Stimulated activated CD8-positive, alpha-beta memory T cell treated with anti-CD3 and anti-CD28 coated beads, Interleukin-12 subunit alpha, Interleukin-12 subunit beta, amount 100 ng/mL, for 4 hours (primary cell): ENCODE results near the gene TPH1.

Source experiments
- DNase-seq: peaks from one replicate; pipeline ENCODE4 v3.0.0-alpha.2; 2020; ENCODE audit warnings: low read depth

The TPH1 gene

GRCh38 chr11:18046116-18046777, at the start of gene TPH1:
Gene TPH1 (minus strand): TSS chr11:18046269. CDS start chr11:18040762, 5,507 bp downstream.
- DNase-seq, result no peak

DNA sequence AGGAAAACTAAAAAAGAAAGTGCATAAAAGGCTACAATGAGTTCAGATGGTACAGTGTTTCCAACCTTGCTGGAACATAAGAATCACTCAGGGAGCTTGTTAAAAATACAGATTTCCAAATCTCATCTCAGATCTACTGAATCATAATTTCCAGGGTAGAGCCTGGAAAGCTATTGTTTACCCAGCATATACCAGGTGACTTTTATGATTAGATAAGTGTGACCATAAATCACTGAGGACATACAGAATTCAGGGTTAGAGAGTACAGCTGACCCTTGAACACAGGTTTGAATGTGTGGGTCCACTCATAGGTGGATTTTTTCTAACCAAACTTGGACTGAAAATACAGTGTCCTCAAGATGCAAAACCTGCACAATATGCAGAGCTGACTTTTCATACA, 47.9 kb upstream of the TPH1 start:
- no peak for DNase-seq

DNA sequence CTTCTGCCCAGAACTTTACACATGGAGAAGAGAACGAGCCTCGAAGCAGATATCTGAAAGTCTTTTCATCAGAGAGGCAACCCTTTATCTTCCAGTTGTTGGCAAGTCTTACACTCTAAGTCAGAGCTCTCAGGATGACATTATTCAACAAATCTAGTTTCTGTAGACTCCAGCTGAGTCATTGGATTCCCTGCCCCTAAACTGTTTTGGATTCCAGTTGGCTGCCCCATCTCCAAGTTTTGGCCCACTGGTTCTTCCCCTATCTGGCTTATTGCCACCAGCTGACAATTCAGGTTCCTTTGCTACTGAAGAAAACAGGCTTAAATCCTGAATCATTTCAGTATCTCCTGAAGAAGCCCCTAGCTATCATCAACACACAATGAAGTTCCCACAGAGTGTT, 45.7 kb upstream of the TPH1 start:
- DNase-seq, result no peak

GRCh38 chr11:18088966-18089365, 42.9 kb upstream of the TPH1 start:
- no peak for DNase-seq

DNA sequence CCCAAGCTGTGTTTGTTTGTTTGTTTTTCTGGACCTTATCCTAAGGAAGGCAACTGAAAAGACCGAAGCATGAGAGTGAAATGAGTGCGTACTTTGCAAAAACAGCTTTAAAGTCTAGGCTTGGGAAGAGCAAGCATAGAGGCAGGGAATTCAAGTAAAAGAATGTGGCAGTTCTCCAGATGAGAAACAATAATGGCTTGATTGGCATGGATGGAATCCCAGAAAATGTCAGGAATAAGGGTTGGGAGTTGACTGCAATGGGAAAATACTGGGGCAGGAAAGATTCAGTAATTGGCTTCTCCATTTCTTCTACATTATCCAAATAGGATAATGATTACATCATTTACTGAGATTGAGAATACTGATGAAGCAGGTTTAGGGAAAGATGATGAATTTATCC, 42.3 kb upstream of the TPH1 start:
- DNase-seq, result no peak

DNA sequence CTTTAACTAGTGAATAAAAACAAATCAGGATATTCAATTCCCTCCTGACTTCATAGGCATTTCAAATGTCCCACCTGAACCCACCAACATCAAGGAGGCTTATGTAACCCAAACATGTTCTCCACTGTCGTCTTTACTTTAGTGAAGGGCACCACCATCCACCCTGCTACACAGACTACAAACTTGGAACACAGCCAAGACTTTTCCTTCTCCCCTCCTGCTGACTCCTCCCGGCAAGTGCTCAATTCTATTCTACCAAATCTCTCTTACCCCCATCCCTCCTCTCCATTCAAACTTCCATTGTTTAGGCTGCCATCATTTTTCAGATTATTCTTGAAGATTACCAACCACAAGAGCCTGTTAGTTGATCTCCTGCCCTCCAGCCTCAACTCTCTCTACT, 35.5 kb upstream of the TPH1 start:
- DNase-seq, result no peak

DNA sequence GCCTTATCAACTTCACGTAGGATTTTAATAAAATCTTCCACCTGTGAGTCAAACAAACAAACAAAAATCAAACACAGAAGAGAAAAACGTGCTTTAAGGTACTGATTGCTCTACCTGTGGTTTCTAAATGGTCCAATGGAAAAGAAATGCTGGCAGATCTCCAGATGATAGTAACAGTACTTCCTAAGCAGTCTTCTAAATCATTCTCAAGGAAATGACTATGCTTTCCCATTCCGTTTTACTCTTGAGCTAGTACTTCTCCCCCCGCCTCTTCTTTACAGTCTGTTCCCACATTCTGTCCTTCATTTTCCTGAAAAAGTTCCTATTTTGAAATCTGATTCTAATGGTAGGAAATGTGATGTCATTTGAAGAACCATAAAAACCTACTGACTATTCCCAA, 34.4 kb upstream of the TPH1 start:
- DNase-seq, result no peak

GRCh38 chr11:18078909-18079308, 32.8 kb upstream of the TPH1 start:
- no peak for DNase-seq

DNA sequence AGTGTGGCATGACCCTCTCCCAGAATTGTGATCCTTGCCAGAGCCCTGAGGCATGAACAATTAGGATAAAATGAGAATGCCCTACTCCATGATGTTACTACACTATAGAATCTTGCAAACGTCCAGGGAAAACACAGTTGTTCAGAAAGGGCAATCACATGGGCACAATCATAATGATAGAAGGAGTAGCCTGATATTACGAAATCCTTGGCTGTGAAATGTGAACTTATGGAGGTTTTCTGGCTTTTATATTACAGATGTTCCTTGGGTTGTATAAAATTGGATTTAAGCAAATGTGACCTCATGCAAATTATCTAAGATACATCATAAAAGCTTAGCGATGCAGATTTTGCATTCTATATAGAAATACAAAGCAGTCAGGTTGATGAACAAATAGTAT, 29.4 kb upstream of the TPH1 start:
- DNase-seq, result no peak

GRCh38 chr11:18071098-18071705, 25.1 kb upstream of the TPH1 start:
- no peak for DNase-seq

GRCh38 chr11:18067372-18067771, 21.3 kb upstream of the TPH1 start:
- DNase-seq, result no peak

DNA sequence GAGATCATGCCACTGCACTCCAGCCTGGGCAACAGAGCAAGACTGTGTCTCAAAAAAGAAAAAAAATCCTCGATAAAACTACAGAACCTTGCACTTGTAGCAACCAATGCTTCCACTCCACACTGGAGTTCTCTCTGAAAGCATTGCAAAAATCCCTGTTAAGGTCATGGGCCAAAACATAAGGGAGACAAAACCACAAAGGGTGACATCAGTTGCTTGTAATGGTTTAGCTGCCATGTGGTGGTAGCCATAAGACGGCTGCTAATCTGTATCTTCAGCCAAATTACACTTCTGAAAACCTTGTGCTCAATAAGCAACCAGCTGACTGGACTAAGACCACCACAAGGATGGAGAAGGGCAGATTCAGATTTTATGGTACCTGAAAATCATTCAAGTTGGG, 20.6 kb upstream of the TPH1 start:
- no peak for DNase-seq

DNA sequence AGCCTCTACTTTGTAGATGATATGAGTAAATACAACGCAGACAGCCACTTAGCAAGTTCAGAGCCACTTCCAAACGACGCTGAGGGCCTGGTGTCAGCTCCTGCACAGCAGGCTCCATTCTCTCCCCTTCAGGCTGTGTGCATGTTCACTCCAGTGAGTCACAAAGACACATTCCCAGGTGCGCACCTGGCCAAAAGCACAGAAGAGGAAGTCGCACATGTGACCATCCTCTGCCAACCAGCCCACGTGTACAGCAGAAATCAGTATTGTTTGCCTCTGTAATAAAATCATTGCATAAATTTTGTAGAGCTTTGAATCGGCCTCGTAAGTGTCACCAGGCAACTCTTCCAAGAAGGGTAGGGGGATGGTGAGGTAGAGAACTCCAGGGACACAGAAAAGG, 19.5 kb upstream of the TPH1 start:
- DNase-seq, result no peak

GRCh38 chr11:18064450-18065054, 18.5 kb upstream of the TPH1 start:
- no peak for DNase-seq

- no peak for DNase-seq
These were observed 17.9 kb upstream of the TPH1 start for GRCh38 chr11:18063862-18064434.

GRCh38 chr11:18063125-18063524, 17.1 kb upstream of the TPH1 start:
- no peak for DNase-seq

GRCh38 chr11:18061351-18061750, 15.3 kb upstream of the TPH1 start:
- no peak for DNase-seq

- DNase-seq, result no peak
These were observed 10.6 kb upstream of the TPH1 start for GRCh38 chr11:18056561-18057181.

DNA sequence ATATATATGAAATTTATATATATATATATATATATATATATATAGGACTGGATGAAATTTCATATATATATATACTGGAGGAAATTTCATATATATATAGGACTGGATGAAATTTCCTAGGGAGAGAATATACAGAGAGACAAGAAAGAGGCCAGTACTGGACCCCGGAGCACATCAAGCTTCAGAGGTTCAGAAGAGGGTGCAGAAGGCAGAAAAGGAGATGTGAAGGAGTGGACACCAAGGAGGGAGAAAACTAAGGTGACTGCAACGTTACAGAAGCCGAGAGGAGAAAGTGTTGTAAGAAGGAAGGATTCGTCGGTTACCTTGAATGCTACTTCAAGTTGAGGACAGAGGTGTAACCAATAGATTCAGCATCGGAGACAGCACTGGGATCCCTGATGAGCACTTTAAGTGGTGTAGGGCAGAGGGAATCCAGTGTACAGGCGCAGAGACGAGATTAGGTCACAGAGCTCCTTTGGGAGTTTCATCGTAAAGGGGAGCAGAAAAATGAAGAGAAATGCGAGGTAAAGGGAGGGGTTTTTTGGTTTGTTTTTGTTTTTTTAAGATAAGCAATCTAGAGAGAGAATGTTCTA, 8.5 kb upstream of the TPH1 start:
- DNase-seq, result no peak

GRCh38 chr11:18050848-18051247, 4.8 kb upstream of the TPH1 start:
- DNase-seq, result no peak

GRCh38 chr11:18036456-18036855, 9.6 kb downstream of the TPH1 start:
- no peak for DNase-seq

- no peak for DNase-seq
These were observed 18.6 kb downstream of the TPH1 start for GRCh38 chr11:18027475-18027874.

DNA sequence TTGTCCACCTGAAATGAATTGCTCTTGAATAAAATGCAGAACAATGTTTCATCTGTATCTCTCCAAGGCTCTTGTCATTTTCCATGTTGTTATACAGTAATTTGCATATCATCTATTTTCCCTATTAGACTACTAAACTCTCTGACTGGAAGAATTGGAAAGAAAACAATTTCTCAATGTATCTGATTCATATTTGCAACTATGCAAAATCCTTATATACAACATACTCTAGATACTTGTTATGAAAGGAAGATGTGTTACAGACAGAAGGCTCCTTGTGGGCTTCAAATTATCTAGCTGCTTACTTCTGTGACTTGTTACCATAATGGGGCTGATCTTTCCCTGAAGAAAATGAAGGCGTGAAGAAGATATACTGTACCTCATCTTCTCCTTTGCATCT, 23.6 kb downstream of the TPH1 start:
- DNase-seq, result no peak
